GM19035 (cell line): Measurements from ENCODE around the gene FAM107B.
"Not testable (repeated sequence)": the region's sequence is repeated elsewhere in the genome, so short reads cannot be mapped to it uniquely, and the experiment has no call there.

Experiments used
- ATAC-seq: cut with Tn5 transposase; IDR thresholded peaks from one replicate; pipeline ENCODE4 v1.9.1; 2021; ENCODE audit not compliant: unreplicated experiment

FAM107B gene

DNA sequence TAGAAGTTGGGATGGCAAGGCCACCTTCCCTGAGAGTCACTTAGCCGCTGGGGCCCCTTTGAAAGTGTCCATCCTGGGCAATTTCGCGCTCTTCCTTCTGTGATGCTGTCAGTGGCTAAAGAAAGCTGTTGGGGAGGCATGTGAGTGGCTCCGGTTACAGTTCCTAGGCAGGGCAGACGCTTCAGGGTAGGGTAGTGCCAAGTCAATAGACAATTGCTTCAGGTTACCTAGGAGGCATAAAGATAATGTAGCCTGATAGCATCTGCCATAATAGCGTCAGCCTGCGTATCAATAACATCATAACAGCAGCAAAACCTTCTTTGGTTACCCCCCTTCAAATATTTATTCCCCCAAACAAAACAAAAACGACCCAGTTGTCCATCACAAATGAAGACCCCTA lies at the start of gene FAM107B:
Gene FAM107B, minus strand, starts transcription at position 101 of the 400 bp plus-strand sequence. CDS start 234 bp downstream, outside the sequence.
- ATAC-seq: no peak

- no peak for ATAC-seq
These were observed 49.3 kb upstream of the FAM107B start for GRCh38 chr10:14823966-14824365.

- no peak for ATAC-seq
These were observed 48.4 kb upstream of the FAM107B start for GRCh38 chr10:14822879-14823755.

DNA sequence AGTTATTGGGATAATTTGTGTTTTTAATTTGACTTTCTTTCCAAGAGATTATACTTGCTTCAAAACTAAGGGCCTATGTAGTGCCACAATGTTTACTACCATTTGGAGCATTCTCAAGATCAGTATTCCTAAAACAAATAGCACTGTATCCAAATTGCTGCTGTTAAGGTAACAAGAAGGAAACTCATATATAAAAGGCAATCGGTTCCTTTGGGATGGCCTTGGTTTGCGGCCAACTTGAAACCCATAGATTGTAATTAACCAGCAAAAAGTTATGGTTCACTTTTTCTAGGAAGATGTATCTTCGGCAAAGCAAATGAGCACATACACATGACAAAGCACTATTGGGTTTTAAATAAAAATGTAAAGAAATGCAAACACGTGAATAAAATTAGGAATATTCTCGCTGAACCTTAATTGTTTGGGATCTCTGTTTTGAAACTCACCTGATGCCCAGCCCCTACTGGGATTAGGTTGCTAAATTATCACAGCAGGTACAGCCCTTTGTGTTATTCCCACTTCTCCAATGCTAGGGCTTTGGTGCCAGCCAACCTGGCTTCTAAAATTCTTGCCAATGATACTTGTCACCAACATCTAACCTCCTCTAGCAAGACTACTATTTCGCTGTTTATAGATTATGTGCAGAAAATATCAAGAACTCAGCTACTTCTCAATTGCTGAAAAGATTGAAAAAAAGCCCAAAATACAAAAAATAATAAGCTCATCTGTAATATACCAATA lies 47.1 kb upstream of the FAM107B start:
- no peak for ATAC-seq

- no peak for ATAC-seq
These were observed 46.1 kb upstream of the FAM107B start for GRCh38 chr10:14820775-14821154.

DNA sequence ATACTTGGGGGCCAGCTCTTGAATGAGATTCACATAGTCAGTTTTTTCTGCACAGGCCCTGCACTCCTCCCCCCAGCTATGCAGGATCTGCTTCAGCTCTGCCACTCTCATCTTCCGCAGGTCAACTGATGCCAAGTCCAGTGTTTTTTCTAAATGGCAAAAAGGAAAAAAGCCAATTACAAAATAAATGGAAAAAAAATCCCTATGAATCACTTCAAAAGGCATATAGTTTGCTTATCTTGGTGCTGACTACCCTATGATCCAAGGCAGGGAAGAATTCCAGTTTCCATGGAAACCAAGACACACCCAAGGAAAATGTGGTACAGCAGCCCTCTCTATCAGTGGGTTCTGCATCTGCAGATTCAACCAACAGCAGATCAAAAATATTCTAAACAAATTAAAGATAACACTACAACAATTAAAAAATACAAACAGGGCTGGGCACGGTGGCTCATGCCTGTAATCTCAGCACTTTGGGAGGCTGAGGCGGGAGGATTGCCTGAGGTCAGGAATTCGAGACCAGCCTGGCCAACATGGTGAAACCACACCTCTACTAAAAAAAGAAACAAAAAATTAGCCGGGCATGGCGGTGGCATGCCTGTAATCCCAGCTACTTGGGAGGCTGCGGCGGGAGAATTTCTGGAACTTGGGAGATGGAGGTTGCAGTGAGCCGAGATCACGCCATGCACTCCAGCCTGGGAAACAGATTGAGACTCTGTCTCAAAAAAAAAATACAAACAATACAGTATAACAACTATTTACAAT lies 45.5 kb upstream of the FAM107B start:
- ATAC-seq: no peak

GRCh38 chr10:14816717-14817116 lies 42.0 kb upstream of the FAM107B start:
- ATAC-seq: not testable (repeated sequence)

- ATAC-seq: no peak
These were observed 41.0 kb upstream of the FAM107B start for GRCh38 chr10:14815681-14816080.

GRCh38 chr10:14812271-14812670 lies 37.6 kb upstream of the FAM107B start:
- ATAC-seq: no peak

DNA sequence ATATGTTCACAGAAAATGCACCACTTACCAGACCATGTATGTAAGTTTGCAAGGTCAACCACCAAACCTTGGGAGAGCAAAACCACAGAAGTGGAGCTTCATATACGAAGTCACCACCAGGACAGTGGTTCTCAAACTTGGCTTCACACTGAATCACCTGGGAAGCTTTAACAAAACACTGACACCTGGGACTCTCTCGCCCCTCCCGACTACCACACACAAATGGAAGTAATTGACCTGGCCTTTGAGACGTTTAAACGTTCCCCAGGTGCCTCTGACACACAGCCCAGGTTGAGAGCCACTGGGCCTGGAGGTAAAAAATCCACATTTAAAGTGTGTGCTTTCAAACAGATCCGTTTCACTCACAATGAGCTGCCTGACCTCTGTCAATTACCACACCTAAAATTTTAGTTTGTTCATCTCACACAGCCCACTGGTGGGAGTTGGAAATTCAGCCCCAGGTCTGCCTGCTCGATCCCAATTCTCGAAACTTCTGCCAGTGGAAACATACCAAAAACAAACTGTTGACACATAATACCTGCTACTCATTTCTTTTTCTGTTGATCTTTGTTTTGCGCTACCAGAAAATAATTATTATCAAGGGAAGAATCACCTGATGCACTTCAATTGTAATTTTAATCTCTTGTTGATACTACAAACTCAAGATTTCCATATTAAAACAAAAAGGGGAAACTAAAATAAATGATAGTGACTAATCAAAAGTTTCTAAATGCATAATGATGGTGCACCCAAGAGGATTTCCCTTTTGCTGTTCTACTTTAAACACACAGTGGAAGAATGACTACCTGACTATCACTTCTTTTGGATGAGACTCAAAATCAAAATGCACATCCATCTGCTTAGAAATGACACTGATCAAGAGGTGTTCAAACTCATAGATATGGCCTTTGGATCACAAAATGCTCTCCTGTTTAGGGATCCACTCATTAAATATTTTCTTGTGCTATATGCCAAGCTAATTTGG lies 36.6 kb upstream of the FAM107B start:
- ATAC-seq: no peak

DNA sequence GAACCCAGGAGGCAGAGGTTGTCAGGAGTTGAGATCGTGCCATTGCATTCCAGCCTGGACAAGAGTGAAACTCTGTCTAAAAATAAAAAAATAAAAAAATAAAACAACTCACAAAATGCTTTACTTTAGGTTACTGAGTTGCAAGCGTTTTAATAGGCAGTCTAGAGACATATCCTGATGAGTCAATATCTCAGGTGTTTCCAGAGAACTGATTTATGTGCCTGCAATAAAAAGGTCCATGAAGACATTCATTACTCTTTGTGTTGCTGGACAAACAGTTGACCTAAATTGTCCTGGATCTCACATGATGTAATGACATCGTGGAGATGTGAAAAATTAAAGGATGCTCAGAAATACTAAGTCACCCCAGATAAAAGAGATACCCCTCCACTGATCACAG lies 31.6 kb upstream of the FAM107B start:
- ATAC-seq: no peak

DNA sequence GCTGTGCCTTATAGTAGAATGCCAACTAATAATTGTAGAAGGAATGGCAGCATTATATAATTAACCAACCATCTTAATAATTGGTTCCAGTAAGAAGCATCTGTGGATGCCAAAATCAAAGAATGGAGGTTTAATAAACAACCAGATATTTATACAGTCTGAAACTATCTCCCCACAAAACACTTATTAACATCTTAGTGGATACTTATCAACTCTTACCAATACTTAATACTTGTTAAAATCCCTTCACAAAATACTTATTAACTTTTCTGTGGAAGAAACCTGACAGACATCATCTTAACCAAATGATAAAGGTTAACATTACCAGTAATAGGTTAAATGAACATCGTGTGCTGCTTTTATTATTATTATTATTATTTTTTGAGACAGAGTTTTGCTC lies 29.1 kb upstream of the FAM107B start:
- no peak for ATAC-seq

- ATAC-seq: no peak
These were observed 27.0 kb upstream of the FAM107B start for GRCh38 chr10:14801723-14802122.

GRCh38 chr10:14800397-14800796 lies 25.7 kb upstream of the FAM107B start:
- no peak for ATAC-seq

DNA sequence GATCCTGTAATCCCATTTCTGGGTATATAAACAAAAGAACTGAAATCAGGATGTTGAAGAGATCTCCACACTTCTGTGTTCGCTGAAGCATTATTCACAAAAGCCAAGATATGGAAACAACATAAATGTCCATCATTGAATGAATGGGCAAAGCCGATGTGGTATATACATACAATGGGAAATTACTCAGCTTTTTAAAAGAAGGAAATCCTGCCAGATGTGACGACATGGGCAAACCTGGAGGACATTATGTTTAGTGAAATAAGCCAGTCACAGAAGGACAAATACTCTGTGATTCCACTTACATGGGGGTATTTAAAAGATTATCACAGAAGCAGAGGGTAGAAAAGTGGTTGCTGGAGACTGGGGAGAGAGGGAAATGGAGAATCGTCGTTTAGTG lies 23.9 kb upstream of the FAM107B start:
- no peak for ATAC-seq

GRCh38 chr10:14787938-14788337 lies 13.2 kb upstream of the FAM107B start:
- ATAC-seq: no peak

GRCh38 chr10:14784459-14785055 lies 9.9 kb upstream of the FAM107B start:
- ATAC-seq: no peak

- ATAC-seq: no peak
These were observed 8.1 kb upstream of the FAM107B start for GRCh38 chr10:14782691-14783363.

GRCh38 chr10:14781763-14782162 lies 7.1 kb upstream of the FAM107B start:
- no peak for ATAC-seq
